Activated CD4-positive, CD25-positive, alpha-beta regulatory T cell treated with anti-CD3 and anti-CD28 coated beads, Interleukin-2, amount 50 U/mL, for 16 hours (primary cell): ENCODE data around the gene FRMD8.

Source experiments
- DNase-seq: peaks from one replicate; pipeline ENCODE4 v3.0.0-alpha.2; 2020; ENCODE audit warnings: low read depth, low spot score

FRMD8 gene

GRCh38 chr11:65375012-65375411 is 11.4 kb upstream of the FRMD8 start:
- DNase-seq = no peak

GRCh38 chr11:65376138-65376713 is 10.2 kb upstream of the FRMD8 start:
- DNase-seq = no peak

- DNase-seq = no peak
Measured at GRCh38 chr11:65377036-65377435, 9.4 kb upstream of the FRMD8 start.

- DNase-seq = no peak
Measured at GRCh38 chr11:65377777-65378176, 8.7 kb upstream of the FRMD8 start.

GRCh38 chr11:65378208-65378927 is 8.1 kb upstream of the FRMD8 start:
- DNase-seq = no peak

- no peak for DNase-seq
Measured at GRCh38 chr11:65378928-65379638, 7.4 kb upstream of the FRMD8 start.

GRCh38 chr11:65379698-65380459 is 6.6 kb upstream of the FRMD8 start:
- no peak for DNase-seq

- DNase-seq = no peak
Measured at GRCh38 chr11:65380460-65381119, 5.8 kb upstream of the FRMD8 start.

GRCh38 chr11:65381716-65382032 is 4.8 kb upstream of the FRMD8 start:
- no peak for DNase-seq

- peak; percentile 84 for DNase-seq
Measured at GRCh38 chr11:65382033-65382803, 4.2 kb upstream of the FRMD8 start, which contains the start of gene SLC25A45. TSS of gene SLC25A45 (minus strand) at chr11:65382646. CDS start at chr11:65381951, 695 bp downstream.

- no peak for DNase-seq
Measured at GRCh38 chr11:65382804-65383368, 3.6 kb upstream of the FRMD8 start.

- DNase-seq = no peak
Measured at GRCh38 chr11:65383778-65384177, 2.7 kb upstream of the FRMD8 start.

- no peak for DNase-seq
Measured at GRCh38 chr11:65384301-65384889, 2.0 kb upstream of the FRMD8 start.

- DNase-seq = no peak
Measured at GRCh38 chr11:65388731-65389130, 2.3 kb downstream of the FRMD8 start.

GRCh38 chr11:65389294-65389980 is 3.0 kb downstream of the FRMD8 start:
- DNase-seq = no peak

- no peak for DNase-seq
Measured at GRCh38 chr11:65390099-65390941, 3.9 kb downstream of the FRMD8 start.

- no peak for DNase-seq
Measured at GRCh38 chr11:65390996-65391395, 4.6 kb downstream of the FRMD8 start.

- DNase-seq = no peak
Measured at GRCh38 chr11:65392186-65392829, 5.9 kb downstream of the FRMD8 start.
